HG02981 (cell line): ENCODE data around the gene PINLYP.

ENCODE experiments used
- ATAC-seq: cut with Tn5 transposase; IDR thresholded peaks from one replicate; pipeline ENCODE4 v1.9.1; 2021; ENCODE audit warnings: mild to moderate bottlenecking, moderate library complexity; ENCODE audit not compliant: unreplicated experiment

The PINLYP gene

GRCh38 chr19:43575156-43575950, at the start of gene PINLYP, which contains the start of gene XRCC1:
TSS of gene PINLYP (plus strand) at chr19:43575801. CDS start at chr19:43577192, 1,391 bp downstream.
TSS of gene XRCC1 (minus strand) at chr19:43575527. CDS start at chr19:43575458, 69 bp downstream.
- ATAC-seq = peak; percentile 97

GRCh38 chr19:43525836-43526771, 49.5 kb upstream of the PINLYP start:
- ATAC-seq = no peak

- ATAC-seq = peak; percentile 79
Measured at GRCh38 chr19:43526884-43527859, 48.4 kb upstream of the PINLYP start, which contains the start of gene ETHE1. TSS of gene ETHE1 (minus strand) at chr19:43527201. CDS start at chr19:43527177, 24 bp downstream.

GRCh38 chr19:43527860-43528622, 47.6 kb upstream of the PINLYP start:
- ATAC-seq = no peak

GRCh38 chr19:43532571-43532961, 43.0 kb upstream of the PINLYP start:
- peak; percentile 5 for ATAC-seq

- ATAC-seq = peak; percentile 52
Measured at GRCh38 chr19:43532962-43533545, 42.5 kb upstream of the PINLYP start, which contains the start of gene ZNF575. TSS of gene ZNF575 (plus strand) at chr19:43533188. CDS start at chr19:43534423, 1,235 bp downstream.

GRCh38 chr19:43533546-43534304, 41.9 kb upstream of the PINLYP start:
- peak; percentile 57 for ATAC-seq

GRCh38 chr19:43534305-43534815, 41.2 kb upstream of the PINLYP start:
- no peak for ATAC-seq

GRCh38 chr19:43534816-43535761, 40.5 kb upstream of the PINLYP start:
- ATAC-seq = no peak

- no peak for ATAC-seq
Measured at GRCh38 chr19:43538922-43539321, 36.7 kb upstream of the PINLYP start.

GRCh38 chr19:43540381-43540780, 35.2 kb upstream of the PINLYP start:
- no peak for ATAC-seq

- no peak for ATAC-seq
Measured at GRCh38 chr19:43541920-43542650, 33.5 kb upstream of the PINLYP start.

GRCh38 chr19:43544077-43544476, 31.5 kb upstream of the PINLYP start:
- no peak for ATAC-seq

- no peak for ATAC-seq
Measured at GRCh38 chr19:43545276-43545675, 30.3 kb upstream of the PINLYP start.

GRCh38 chr19:43545981-43546380, 29.6 kb upstream of the PINLYP start:
- no peak for ATAC-seq

GRCh38 chr19:43546581-43546980, 29.0 kb upstream of the PINLYP start:
- no peak for ATAC-seq
